Measurements from ENCODE around the gene RBM33.
"Not testable (repeated sequence)": the region's sequence is repeated elsewhere in the genome, so short reads cannot be mapped to it uniquely, and the experiment has no call there.

The RBM33 gene

DNA sequence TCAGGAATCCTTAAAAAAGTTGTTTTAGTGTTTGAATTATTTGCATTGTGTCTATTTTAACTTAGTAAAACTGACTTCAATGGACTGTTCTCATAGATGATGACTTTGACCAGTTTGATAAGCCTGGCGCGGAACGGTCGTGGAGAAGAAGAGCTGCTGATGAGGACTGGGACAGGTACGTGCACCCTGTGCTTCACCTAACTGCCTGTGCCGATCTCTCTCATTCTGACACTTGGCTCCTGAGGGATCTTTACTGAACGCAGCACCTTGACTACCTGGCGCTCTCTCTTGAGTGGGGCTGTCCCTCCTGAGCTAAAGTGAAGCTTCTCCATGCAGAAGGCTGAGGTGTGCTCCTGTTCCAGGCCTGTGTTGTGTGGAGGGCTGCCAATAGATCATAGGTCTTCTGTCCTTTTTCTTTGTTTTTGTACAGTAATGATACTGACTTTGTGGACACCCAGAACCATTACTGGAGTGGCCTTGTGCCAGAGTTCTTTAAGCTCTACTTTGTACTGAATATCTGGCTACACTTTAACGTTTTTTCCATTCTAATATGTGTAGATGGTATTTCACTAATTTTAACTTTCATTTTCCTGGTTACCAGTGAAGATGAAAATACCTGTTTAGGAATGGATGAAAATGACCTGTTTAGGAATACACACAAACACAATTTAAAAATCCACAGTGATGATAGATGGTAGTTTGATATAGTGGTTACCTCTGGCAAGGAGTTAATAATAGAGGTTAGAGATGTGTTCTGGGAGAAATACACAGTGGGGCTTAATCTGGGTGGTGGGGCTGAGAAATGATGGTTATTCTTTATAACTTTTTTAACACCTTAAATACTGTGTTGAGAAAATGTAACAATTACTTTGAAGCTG lies 20.9 kb downstream of the RBM33 start:
- no peak for DNase-seq (ENCODE audit: low read depth)

DNA sequence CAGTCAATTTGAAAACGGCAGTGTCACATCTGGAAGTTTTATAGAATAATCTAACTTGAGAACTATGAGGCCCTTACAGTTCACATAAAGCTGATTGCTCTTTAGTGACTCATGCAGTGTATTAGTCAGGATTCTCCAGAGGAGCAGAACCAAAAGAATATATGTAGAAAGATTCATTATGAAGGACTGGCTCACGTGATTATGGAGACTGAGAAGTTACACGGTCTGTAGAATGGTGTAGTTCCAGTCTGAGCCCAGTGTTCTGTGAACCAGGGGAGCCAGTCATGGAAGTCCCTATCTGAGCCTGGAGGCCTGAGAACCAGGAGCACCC lies 21.5 kb downstream of the RBM33 start:
- DNase-seq (ENCODE audit: low read depth), result no peak

DNA sequence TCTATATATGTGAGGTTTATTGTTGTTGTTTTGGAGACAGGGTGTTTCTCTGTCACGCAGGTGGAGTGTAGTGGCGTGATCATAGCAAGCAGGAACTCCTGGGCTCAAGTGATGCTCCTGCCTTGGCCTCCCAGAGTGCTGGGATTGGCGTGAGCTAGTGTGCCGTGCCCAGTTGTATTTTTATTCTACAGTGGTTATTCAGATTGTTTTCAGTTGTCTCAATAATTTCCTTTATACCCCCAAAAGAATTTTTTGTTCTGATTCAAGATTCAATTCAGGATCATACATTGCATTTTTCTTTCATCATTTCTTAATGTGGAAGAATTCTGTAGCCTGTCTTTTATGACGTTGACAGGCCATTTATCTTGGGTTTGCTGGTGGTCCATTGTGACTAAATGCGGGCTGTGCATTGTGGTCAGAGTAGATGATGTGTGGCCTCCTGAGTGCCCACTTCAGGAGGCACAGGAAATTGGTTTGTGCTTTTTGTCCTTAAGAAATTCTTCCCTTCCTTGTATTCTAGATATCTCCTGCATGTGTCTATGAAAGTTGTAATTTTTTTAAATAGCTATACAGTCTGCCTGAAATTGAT lies 22.9 kb downstream of the RBM33 start:
- no peak for DNase-seq (ENCODE audit: low read depth)

DNA sequence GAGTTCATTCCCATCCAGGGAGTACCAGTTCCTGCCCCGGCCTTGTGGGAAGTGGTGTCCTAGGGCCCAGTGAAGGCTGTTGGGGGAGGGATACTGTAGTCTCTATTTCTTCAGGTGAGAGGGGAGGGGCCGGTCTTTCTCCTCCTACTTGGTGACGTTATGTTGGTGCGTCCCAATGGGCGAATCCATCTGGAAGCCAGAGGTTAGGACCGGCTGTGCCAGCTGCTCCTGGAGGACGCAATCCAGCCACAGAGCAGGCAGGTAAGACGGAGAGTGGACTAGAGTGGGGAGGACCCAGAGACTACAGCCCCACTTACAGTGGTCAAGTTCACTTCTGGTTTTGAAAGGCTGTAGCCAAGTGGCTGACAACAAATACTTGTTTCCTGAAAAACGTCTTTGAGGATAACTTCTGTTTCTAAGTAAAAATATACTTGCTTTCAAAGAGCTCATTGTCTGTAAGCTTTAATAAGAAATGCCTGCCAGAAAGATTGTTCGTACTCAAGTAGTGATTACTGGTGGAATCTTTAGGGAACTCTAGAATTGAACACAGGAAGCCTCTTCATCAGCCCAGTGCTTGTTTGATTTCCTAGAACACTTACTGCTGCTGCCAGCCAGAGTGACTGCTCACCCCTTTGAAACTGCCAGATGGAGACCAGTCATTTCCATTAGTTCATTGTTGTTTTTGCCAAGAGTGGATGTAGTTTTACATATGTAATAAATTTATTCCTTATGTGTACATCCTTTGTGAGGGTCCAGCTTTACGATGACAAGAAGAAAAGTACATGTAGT lies 25.4 kb downstream of the RBM33 start:
- no peak for DNase-seq (ENCODE audit: low read depth)

DNA sequence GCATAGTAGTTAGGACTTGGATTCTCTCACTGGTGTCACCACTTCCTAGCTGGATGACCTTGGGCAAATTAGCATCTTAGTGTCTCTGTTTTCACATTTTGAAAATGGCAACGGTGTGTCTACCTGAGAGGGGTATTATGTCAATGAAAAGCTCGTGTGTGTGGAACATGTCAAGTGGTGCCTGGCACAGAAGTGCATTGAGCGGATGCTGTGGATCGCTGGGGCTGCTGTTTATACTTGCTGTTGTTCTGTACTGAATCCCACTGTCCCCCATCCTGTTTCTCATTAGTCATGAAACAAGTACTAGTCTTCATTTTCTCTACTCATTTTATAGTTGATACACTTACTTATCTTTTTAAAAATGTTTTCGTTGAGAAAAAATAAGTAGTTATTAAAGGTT lies 26.1 kb downstream of the RBM33 start:
- no peak for DNase-seq (ENCODE audit: low read depth)

DNA sequence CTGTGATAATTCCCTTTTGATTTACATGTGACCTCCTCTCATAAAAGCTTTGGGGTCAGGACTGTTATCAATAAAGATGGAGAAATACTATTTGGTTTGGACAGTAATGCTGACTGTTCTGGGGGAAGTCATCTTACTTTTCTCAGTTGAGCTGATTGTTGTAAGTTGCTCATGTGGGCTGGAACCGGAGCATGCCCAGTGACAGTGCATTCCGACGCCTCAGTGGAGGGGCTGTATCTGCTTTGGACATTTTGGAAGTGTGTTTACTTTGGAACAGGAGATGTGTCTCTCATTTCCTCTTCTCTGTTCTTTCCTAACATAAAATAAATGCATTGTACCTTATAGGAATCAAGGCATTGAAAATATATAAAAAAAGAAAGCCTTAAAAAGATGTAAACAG lies 30.1 kb downstream of the RBM33 start:
- DNase-seq (ENCODE audit: low read depth), result no peak

DNA sequence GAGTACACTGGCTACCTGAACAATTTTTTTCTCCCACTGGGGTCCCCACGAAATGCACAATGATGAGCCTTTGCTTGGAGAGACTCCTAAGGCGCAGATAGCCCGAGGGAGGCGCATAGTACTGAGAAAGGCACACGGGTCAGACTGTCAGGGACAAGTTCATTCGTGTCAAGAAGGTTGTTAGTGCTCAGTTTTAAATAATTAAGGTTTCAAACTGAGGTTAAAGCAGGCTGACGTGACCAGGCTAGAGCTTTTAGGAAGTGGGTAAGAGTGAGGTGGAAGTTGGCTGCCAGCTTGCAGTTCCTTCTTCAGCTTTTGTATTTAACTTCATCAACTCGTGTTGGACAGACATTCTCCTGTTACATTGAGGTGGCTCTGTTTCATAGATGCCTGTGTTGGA lies 31.6 kb downstream of the RBM33 start:
- no peak for DNase-seq (ENCODE audit: low read depth)

DNA sequence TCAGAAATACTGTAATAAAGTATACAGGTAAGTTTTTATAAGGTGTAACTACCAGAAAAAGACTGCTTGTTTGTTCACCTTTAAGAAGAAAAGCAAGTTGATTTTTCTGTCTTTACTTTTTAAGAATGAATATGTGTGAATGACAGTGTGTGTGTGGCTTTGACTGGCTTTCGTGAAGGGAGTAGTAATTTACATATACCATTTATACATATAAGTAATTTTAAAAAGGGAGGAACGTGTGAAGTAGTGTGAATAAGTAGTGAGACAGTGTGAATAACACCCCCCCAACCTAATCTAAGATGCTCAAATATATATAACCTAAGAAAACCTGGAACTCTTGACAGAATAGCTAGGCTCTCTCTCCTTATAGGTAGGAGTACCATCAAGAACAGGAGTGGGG lies 33.2 kb downstream of the RBM33 start:
- DNase-seq (ENCODE audit: low read depth), result no peak

DNA sequence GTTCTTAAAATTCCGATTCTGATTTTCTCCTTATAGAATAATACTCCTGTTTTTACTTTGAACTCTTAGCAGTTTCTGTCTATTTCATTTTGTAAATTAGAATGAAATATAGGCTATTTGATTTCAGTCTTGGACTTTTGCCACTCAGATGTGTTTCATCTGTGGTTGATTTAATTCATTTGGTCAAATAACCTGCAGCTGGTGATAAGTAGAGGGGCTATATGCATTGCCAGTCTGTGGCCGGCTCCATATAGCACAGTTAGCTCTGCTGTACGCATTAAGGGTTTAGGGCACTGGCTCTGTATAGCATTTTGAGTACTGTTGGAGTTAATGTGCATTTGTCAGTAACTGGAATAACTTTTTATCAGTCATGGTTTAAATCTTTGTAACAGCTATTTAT lies 35.7 kb downstream of the RBM33 start:
- DNase-seq (ENCODE audit: low read depth), result no peak

DNA sequence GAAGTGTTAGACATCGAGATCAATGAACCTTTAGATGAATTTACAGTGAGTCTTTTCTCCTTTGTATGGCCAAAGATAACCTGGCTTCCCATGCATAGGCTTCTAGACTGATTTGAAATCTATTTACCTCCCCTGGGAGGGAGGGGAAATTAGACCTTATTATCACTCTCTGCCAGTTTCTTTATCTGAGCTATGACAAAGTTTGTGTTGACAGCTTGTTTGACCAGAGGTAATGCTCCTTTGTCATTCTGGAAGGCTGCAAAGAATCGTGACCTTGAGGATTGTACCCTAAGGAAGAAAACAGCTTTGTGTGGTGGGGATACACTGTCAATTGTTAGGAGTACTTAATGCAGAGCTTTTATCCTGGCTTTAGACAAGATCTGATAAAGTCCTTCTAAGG lies 36.4 kb downstream of the RBM33 start:
- DNase-seq (ENCODE audit: low read depth), result no peak

DNA sequence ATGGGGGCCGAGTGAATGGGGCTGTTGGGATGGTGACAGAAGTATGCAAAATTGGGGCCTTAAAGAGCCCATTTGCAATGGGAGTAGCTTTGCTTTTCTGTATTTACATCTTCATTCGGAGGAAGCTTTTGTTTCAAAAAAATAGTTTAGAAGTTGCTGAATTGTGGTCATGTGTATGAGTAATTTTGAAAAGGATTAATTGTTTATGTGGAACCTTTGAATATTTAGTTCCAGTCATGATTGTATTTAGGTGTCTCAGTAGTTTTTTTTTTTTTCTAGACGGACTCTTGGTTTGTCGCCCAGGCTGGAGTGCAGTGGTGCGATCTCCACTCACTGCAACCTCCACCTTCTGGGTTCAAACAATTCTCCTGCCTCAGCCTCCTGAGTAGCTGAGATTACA lies 37.2 kb downstream of the RBM33 start:
- no peak for DNase-seq (ENCODE audit: low read depth)

DNA sequence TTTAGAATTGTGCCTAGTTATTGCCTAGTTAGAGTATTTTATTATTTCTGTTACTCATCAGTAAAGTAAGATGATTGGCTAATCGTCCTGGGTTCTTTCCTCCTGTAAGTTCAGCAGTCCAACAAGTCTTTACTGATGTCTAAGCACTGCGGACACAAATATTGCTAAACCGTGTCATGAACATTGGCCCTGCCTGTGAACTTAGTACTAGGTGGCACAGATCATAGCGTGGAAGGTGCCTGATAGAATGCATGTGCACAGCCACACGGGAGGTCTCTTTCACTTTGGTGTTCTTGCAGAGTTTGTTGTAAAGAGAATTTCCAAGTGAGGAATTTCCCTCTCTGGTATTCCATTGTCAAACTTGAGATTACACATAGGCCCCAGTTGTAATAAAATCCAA lies 38.0 kb downstream of the RBM33 start:
- DNase-seq (ENCODE audit: low read depth), result no peak

DNA sequence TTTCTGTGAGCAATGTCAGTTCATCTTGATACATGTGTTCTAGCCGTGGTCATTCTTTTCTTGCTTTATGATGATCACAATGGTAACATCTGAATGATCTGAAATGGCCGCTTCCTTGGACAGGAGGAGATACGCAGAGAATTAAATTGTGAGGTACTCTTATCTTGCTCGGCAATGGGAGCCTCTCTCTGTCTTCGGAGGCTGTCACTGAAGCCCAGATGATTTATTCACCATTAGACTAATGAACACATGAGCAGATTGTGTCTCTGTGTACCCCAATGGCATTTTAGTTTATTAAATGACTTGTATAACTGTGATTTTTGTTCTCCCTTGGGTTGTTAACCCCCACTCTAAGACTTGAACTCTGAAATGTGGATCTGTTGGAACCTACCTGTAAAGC lies 38.6 kb downstream of the RBM33 start:
- DNase-seq (ENCODE audit: low read depth), result no peak

DNA sequence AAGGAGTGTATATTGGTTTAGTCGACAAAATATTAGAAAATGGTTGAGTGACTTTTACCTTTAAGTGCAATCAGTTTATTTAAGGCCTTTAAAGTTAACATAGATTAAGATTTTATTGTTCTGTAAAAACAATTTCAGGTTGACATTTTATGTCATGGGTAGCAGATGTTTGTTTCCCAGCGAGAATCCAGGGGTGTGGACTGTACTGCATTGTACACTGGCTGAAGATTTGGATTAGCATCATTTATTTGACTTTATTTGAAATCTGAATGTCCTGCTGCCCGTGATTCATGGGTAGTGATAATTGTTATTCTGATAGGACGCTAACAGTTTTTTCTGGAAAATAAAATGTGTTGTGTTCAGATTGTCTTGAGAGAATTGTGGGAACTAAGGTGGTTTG lies 39.3 kb downstream of the RBM33 start:
- DNase-seq (ENCODE audit: low read depth), result no peak

DNA sequence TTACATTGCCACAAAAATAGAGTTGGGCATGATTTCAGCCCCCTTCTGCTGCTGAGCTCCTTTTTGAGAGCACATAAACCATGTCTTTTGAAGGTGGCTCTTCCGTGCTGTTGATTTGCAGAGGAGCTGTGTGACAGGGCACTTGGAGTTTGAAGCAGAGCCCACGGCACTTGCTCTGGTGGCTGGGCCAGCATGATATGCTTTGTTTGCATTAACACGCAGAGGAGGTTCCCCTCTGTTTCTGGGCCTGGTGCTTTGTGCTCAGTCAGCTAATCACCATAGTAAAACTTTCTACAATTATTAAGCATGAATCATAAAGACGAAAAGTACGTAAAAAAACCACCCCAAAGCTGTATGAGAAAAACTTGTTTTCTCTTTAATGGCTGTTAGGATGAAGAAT lies 40.1 kb downstream of the RBM33 start:
- no peak for DNase-seq (ENCODE audit: low read depth)

DNA sequence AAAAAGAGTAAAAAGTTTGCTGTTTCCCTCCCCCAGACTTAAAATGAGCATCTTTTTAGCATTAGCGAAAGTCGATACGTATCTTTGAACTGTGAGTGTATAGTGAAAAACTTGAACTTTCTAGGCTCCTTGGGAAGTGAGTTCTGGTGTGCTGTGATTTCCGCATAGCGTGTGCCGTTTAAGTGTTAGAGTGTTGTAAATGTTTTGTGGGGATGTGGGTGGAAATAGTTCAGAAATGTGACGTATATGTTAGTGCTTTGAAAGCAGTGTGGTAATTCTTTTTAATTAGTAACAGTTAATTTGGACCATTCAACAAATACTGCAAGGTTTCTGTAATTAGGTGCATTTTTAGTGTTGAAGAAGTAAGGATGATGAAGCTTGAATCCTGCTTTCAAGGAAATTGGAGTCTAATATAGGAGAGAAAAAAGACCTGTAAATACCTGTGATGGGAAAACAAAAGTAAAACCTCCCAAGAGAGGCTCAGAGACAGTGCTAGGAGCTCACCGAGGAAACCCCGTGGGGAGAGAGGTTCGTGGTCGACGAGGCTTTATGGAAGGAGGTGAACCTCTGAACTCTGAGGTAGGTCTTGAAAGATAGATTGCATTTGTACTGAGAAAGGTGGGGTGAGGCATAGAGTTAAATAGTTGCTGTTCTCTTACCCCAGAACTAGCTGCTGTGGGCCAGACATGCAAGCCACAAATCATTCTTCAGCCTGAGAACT lies 40.8 kb downstream of the RBM33 start:
- no peak for DNase-seq (ENCODE audit: low read depth)

DNA sequence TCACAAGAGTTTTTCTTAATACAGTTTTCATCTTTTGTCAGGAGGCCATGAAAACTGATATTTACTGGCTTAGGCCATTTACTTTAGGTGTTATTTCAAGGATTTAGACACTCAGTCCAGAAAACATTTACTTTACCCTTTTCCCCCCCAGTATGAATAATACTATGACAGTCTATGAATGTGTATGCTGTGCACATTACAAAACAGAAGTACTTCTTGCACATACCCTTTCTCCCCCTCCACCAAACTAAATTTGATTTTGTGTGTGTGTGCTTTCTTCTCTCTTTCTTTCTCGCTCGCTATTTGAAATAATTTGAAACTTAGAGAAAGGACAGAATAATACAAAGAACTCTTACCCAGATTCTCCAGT lies 41.3 kb downstream of the RBM33 start:
- no peak for DNase-seq (ENCODE audit: low read depth)

DNA sequence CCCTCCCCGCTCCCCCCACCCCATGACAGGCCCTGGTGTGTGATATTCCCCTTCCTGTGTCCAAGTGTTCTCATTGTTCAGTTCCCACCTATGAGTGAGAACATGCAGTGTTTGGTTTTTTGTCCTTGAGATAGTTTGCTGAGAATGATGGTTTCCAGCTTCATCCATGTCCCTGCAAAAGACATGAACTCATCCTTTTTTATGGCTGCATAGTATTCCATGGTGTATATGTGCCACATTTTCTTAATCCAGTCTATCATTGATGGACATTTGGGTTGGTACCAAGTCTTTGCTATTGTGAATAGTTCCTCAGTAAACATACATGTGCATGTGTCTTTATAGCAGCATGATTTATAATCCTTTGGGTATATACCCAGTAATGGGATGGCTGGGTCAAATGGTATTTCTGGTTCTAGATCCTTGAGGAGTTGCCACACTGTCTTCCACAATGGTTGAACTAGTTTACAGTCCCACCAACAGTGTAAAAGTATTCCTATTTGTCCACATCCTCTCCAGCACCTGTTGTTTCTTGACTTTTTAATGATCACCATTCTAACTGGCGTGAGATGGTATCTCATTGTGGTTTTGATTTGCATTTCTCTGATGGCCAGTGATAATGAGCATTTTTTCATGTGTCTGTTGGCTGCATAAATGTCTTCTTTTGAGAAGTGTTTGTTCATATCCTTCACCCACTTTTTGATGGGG lies 42.3 kb downstream of the RBM33 start:
- DNase-seq (ENCODE audit: low read depth), result not testable (repeated sequence)

DNA sequence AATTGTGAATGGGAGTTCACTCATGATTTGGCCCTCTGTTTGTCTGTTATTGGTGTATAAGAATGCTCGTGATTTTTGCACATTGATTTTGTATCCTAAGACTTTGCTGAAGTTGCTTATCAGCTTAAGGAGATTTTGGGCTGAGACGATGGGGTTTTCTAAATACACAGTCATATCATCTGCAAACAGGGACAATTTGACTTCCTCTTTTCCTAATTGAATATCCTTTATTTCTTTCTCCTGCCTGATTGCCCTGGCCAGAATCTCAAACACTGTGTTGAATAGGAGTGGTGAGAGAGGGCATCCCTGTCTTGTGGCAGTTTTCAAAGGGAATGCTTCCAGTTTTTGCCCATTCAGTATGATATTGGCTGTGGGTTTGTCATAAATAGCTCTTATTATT lies 43.8 kb downstream of the RBM33 start:
- not testable (repeated sequence) for DNase-seq (ENCODE audit: low read depth)

DNA sequence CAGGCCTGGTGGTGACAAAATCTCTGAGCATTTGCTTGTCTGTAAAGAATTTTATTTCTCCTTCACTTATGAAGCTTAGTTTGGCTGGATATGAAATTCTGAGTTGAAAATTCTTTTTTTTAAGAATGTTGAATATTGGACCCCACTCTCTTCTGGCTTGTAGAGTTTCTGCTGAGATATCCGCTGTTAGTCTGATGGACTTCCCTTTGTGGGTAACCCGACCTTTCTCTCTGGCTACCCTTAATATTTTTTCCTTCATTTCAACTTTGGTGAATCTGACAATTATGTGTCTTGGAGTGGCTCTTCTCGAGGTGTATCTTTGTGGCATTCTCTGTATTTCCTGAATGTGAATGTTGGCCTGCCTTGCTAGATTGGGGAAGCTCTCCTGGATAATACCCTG lies 46.2 kb downstream of the RBM33 start:
- DNase-seq (ENCODE audit: low read depth), result not testable (repeated sequence)

DNA sequence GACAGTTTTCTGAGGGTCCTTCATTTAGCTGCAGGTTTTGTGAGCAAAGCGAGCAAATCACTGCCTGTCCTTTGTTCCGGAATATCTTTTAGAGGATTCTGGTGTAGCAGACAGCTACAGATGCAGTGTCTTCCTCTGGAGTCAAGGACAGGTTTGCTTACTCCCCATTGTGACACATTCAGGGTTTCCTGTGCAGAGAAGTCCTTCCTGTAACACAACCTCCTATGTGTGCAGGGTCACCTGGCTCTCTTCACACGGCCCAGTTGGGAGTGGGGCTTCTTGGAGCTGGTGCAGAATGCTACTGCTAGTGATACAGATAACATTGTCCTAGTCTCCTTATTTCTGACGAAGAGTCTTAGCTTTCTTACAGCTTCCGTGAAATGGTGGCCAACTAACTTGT lies 47.9 kb downstream of the RBM33 start:
- DNase-seq (ENCODE audit: low read depth), result no peak

DNA sequence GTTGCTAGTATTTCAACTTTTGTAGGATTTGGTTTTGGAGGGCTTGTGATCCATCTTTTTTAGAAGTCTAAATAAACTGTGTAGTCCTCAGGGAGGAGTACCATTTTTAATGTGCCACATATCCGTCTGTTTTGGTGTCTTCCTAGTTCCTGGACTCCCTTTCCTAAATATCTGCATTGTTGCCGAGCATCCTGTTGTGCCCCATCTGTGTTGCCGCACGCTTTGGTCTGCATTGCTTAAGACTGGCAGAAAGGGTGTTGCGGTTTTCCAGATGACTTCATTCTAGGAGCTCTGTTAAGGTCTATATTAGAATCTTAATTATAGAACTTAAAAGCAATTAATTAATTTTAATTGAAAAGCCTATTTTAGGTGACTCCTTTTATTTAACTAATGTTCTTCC lies 49.4 kb downstream of the RBM33 start:
- DNase-seq (ENCODE audit: low read depth), result no peak
